GM19438 (cell line): ENCODE measurements around the gene SPG7.
"Not testable (repeated sequence)": the region's sequence is repeated elsewhere in the genome, so short reads cannot be mapped to it uniquely, and the experiment has no call there.

Experiments
- ATAC-seq: cut with Tn5 transposase; IDR thresholded peaks from one replicate; pipeline ENCODE4 v1.9.1; 2021; ENCODE audit warnings: low read depth; ENCODE audit not compliant: unreplicated experiment

The SPG7 gene

DNA sequence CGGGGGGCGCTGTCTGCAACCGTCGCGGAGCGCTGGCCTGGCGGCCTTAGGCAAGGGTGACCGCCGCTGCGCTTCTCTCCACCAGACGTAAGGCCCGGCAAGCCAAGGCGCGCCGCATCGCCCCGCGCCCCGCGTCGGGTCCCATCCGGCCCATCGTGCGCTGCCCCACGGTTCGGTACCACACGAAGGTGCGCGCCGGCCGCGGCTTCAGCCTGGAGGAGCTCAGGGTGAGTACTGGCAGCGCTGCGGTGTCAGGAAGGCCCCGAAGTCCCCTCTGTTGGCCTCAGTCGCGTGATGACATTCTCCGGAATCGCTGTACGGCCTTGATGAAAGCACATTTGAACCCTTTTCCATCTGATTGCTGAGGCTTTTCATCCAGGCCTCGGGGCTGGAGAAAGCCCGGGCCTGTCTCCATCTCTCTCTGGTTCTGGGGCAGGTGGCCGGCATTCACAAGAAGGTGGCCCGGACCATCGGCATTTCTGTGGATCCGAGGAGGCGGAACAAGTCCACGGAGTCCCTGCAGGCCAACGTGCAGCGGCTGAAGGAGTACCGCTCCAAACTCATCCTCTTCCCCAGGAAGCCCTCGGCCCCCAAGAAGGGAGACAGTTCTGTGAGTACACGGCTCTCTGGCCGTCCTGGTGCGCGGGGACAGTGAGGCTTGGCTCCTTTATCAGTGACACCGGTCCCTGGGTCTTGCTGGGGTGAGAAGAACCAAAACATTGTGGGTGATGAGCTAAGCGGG, 53.1 kb downstream of the SPG7 start:
- no peak for ATAC-seq

DNA sequence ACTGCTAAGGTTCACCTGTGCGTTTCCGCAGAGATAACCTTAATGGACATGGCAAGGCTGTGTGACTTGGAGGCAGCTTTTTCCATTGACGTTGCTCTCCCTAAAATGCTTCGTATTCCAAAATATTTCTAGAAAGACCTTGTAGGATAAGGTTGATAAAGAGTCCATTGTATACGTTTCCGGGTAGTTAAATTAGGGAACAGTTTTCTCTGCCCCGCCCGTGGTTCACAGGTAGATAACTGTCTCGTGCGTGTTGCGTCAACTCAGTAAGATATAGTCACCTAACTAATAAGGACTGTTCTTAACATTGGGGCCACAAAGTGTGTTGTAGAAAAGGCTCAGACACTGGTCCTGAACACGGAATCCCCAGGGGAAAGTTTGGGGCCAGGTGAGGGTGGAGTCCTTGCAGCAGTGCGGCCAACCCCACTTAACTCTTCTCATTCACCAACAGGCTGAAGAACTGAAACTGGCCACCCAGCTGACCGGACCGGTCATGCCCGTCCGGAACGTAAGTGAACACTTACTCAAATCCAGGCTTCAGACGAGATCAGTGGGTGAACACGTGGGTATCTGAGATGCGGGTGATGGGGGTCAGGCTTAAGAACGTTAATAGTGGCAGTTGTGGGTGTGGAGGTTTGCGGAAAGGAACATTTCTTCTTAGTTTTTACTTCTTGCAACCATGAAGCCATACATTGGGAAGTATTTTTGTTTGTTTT, 53.8 kb downstream of the SPG7 start:
- no peak for ATAC-seq

DNA sequence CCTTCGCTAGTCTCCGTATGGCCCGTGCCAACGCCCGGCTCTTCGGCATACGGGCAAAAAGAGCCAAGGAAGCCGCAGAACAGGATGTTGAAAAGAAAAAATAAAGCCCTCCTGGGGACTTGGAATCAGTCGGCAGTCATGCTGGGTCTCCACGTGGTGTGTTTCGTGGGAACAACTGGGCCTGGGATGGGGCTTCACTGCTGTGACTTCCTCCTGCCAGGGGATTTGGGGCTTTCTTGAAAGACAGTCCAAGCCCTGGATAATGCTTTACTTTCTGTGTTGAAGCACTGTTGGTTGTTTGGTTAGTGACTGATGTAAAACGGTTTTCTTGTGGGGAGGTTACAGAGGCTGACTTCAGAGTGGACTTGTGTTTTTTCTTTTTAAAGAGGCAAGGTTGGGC, 54.7 kb downstream of the SPG7 start:
- ATAC-seq: no peak

DNA sequence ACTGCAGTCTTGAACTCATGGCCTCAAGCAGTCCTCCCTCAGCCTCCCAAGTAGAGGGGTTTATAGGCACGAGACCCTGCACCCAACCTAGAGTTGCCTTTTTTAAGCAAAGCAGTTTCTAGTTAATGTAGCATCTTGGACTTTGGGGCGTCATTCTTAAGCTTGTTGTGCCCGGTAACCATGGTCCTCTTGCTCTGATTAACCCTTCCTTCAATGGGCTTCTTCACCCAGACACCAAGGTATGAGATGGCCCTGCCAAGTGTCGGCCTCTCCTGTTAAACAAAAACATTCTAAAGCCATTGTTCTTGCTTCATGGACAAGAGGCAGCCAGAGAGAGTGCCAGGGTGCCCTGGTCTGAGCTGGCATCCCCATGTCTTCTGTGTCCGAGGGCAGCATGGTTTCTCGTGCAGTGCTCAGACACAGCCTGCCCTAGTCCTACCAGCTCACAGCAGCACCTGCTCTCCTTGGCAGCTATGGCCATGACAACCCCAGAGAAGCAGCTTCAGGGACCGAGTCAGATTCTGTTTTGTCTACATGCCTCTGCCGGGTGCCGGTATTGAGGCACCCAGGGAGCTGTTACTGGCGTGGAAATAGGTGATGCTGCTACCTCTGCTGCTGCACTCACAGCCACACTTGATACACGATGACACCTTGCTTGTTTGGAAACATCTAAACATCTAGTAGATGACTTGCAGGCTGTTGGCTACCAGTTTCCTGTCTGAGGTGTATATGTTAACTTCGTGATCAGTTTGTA, 55.6 kb downstream of the SPG7 start:
- ATAC-seq: no peak

DNA sequence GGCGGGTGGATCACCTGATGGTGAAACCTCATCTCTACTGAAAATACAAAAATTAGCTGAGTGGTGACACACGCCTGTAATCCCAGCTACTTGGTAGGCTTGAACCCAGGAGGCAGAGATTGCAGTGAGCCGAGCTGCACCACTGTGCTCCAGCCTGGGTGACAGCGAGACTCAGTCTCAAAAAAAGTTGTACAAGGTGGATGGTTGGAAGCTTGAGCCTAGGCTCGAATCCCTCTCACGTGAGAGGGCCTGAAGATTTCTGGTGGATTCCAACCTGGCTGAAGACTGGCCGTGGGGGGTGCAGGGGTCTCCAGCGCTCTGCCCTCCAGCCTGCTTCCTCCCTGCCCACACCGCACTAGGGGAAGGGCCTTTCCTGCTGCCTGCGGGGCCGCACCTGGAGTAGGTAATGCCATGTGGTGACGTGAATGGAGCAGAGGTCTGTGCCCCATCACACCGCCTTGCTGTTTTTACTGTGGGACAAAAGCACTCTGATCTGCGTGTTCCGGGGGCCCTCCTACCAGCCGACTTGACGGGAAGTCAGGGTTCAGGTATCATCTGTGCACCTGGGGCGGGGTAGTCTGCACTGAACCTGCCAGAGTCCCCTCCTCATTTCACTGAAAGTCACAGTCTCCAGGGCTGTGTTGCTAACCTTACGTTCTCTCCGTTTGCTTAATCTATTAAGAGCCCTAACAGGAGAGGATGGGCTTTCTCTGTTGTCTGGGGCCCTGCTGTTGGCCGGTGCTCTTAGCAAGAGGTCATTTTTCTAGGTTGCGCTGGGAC, 56.5 kb downstream of the SPG7 start:
- ATAC-seq: no peak

DNA sequence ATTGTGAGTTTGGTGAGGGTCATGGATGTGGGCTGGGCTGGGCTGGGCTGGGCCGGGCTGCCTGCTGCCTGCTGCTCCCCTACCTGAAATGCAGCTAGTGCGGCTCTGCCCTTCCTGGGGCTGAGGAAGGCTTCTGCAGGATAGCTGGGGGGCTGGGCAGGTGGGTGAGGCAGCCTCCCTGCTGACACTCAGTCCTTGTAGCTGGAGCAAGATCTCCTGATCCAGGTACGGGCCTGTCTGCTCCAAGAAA, 57.0 kb downstream of the SPG7 start:
- no peak for ATAC-seq

DNA sequence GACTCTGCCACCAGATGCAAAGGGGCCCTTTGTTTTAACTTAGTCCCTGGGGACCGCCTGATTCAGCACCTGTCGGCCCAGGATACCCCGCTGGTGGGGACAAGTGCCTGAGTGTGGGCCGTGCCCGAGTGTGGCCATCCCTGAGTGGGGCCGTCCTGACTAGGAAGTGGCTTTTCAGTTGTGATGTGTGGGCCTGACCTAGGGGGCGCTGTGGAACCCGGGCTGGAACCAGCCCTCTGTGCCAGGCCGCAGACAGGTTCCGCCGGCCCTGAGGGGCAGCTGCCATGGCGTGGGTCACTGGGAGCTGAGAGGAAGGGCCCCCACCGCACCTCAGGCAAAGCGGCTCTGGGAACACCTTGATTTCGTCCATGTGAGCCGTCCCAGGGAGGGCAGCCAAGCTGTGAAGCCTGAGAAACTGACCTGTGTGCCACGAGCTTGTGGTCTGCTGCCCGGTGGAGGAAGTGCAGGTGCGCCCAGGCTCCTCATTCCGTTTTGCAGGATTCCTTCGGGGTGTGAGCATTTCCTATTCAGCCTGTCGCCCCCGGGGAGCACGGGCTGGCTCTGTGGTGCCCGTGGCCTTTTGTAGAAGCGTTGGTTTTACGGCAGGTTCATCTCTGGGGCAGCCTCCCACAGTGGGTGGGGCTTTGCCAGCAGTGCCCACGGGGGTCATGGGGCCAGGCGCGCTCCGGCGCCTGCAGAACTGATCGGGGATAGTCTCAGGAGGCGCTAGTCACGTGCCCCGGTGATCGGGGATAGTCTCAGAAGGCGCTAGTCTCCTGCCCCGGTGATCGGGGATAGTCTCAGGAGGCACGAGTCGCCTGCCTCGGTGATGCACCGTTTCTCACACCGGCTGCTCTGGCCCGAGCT, 57.5 kb downstream of the SPG7 start:
- ATAC-seq: no peak

DNA sequence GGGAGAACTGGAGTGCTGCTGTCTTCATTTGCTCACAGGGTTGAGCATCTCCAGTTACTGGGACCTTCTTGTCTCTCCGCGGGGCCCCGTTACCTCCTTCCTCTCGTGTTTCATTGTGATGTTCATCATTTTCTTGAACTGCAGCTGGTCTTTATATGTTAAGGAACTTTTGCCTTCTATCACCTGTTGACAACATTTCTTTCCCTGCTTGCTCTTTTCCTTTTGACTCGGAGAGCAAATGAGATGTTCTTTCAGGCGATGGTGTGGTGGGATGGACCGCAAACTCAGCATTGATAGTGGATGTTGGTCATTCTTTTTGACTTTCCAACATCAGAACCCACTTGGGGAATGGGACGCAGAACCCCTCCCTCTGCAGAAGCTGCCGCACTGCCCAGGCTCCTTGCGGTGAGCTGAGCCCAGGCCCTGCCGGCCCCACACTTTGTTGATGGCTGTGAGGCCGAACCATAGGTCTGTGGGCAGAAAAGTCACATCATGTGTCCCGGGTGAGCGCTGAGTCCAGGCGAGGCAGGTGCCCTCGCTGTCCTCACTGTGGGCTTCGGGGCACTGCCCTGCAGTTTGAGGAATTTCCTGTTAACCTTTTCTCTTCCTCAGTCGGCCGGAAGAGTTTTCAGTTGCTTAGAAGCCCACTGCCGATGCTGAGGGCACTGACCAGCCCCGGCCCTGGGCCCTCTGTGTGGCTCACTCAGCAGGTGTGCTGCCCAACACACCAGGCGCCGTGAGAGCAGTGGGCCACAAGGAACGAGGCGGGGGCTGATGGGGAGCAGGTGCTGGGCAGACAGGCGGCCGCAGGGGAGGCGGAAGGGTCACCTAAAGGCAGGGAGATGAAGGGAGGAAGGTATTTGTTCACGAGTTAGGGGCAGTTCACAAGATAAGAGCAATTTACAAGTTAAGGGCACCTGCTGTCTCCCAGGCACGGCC, 59.7 kb downstream of the SPG7 start:
- ATAC-seq: no peak

DNA sequence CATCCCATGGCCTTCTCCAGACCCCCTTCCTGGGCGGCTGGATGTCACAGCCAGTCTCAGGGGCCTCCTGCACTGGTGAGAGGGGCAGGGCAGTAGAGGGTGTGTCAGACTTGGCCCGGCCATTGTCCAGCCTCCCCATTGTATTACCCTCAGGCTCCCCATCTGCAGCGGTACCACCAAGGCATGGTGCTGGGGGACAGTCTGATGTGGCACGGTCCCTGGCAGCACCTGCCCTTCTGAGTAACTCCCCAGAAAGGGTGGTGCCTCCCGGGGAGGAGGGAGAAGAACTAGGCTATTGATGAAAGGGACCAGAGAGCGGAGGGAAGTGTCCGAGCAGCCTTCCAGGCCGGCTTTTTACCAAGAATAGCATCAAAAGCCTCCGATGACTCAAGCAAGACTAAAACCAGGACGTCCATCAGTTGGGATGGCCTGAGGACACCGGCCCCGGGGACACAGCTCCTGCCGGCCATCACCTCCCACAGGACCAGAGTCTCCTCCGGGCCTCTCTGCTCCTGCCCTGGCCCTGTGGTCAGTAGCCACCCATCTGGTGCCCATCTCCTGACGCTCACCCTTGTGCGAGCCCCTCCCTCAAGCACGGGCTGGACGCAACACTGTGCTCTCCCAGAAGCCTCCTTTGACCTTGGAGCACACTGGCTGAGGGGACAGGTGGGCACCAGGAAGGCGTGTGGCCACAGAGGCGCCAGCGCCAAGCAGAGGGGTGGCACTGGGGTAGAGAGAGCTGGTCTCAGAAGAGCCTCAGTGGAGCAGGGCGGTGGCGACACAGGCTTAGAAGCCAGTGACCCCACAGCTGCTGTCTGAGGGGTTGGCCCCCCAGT, 61.5 kb downstream of the SPG7 start:
- no peak for ATAC-seq

DNA sequence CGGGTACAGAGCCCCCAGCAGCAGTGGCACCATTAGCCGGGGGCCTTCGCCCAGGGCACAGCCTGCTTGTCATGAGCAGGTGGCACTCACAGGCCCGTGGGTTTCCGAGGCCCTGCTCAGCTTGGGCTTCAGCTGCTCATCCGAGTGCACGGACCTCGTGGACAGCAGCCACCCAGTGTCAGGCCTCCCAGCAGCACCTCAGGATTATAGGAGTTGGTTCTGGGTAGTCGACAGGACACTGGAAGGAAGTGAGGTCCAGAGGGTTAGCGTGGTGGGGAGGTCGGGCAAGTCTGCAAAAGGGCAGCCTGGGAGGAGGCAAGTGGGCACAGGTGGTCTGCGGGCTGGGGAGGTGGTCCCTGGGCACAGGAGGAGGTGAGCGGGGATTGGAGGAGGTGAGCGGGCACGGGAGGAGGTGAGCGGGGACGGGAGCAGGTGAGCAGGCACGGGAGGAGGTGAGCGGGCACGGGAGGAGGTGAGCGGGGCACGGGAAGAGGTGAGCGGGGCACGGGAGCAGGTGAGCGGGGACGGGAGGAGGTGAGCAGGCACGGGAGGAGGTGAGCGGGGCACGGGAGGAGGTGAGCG, 62.2 kb downstream of the SPG7 start:
- no peak for ATAC-seq

DNA sequence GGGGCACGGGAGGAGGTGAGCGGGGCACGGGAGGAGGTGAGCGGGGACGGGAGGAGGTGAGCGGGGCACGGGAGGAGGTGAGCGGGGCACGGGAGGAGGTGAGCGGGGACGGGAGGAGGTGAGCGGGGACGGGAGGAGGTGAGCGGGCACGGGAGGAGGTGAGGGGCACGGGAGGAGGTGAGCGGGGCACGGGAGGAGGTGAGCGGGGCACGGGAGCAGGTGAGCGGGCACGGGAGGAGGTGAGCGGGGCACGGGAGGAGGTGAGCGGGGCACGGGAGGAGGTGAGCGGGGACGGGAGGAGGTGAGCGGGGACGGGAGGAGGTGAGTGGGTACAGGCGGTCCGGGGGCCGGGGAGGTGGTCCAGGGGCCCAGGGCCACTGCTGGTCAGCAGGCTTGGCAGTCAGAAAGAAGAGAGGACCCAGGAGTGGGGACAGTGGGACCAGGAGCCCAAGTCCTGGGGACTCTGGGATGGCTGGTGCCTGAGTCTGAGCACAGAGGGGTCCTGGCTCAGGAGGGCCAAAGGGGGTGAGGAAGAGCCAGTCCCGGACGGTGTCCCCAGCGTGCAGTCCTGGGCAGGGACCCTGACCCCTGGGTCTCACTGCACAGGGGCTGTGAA, 62.9 kb downstream of the SPG7 start:
- ATAC-seq: not testable (repeated sequence)

DNA sequence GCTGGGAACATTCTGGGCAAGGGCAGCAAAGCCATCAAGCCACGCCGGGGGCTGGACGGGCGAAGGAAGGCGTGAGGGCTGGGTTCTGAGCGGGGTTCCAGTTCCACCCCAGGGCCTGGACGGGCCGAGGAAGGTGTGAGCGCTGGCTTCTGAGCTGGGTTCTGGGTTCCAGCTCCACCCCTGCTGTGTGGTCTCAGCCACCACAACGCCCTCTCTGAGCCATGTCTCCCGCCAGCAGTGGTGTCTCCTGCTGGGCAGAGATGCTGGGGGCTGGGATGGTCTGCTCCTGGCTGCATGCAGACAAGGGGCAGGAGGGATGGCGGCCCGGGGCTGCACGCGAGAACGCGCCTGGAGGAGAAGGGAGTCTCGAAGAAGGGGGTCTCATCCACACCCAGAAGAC, 63.4 kb downstream of the SPG7 start:
- no peak for ATAC-seq

DNA sequence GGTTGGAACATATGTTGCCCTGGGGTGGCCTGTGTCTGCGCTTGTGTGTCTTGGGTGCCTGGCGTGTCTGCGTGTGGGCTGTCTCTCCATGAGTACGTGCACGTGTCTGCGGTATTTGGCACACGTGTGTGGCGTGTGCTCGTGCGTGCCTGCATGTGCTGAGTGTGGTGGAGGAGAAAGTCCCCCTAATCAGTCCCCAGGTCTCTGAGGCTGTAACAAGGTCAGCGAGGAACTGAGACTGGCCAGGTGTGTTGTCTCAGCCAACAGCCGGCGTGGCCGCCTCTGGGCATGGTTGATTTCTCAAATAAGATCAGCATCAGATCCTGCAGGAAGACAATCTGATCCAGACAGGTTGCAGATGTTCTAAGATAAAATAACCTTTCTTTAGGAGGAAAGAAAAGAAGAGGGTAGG, 63.9 kb downstream of the SPG7 start:
- no peak for ATAC-seq

DNA sequence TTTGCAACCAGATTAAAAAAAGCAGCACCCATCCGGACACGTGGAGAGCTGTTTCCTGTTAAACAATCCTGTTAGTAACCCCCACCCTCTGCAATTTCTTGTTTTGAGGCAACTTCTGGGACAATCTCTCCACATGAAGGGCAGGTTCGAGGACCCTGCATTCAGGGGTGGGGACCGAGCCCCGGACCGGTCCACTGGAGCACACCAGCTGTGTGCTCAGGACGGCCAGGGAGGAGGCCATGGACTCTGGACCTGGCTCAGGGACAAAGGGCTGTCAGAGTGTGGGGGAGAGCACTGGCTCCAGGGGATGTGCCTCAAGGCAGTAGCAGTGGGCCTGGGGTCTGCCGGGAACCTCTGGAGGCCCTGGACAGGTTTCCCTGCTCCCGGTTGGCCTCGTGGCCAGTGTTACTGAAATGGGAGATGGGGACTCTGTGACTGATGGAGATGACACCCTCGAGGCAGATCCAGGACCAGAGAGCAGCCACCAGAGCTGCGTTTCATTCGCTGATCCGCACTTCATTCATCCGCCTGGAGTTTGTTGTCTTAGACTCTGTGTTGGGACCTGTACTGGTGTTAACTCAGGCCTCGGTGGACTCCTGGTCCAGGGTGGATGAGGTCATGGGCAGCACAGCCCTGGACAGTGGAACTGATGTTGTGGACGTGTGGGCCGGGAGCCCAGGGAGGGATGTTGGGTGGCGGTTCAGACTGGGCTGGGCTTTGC, 64.4 kb downstream of the SPG7 start:
- ATAC-seq: no peak

DNA sequence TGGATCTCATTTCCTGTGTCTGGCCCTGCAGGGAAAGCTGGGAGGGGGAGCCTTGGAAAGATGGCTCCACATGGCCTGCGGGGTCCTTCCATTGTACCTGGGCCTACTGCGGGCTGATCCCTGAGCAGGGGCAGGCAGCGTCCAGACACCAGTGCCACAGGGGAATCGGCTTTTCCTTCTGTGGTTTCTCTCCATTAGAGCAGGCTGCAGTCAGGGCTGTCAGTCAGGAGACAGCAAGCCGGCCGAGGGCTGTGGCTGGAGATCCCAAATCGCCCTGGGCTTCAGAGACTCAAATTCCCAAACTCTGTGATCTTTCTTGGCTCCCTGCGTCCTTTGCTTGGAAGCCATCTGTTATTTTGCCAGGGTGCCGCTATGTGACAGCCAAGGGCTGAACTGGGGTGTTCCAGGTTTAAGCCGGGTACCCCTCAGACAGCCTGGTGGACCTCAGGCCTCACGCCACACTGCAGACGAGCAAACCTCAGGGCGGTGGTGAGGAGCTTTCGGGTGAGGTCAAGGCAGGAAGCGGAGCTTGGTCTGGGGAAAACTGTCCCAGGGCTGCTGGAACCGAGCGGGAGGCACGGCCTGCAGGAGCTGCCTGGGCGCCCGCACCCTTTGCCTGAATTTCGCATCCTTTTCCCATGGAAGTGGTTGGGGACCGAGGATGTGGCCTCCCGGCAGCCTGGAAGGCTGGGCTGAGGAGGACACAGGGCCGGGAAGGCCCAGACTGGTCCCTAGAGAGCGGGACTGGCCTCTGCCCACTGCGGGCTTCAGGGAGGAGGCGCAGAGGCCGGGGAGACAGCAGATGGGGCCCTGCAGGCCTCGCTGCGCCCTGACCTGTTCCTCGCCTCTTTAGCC, 65.8 kb downstream of the SPG7 start:
- ATAC-seq: no peak

DNA sequence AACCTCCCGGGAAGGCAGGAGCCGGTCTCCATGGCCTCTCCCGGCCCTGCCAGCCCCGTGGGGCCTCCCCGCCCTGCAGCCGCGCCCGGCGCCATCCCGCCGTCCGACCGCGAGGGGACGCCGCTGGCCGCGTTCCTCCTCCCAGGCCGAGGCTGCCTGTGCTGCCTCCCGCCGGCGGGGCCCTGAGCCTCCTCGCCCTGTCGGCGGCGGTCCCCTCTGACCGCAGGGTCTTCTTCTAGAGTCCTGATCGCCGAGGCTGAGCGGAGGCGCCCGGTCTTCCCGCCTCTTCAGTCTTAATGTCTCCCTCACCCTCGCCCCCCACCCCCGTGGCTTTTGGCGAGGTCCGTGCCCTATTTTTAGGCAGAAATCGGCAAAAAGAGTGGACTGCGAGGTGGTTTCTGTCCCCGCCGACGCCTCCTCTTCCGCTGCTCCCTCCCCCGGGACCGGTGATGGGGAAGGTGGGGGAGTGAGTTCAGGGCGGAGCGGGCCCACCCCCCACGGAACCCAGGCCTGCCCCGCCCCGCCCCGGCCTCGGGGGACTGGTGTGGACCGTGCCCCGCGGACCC, 66.6 kb downstream of the SPG7 start:
- no peak for ATAC-seq
